Measurements from ENCODE around the gene RFXAP.

GRCh38 chr13:36847606-36848005 lies 28.6 kb downstream of the RFXAP start:
- TF ChIP-seq CTCF (IDR thresholded peaks at IDR 0.05) (no peak), POLR2A (IDR thresholded peaks at IDR 0.05) (no peak)
